ENCODE results near the gene TMEM248. TPM values are rescaled to one million over a fixed set of nuclear protein-coding genes. Genes with fewer than 3 reads are reported as not detected.

Gene TMEM248
- total RNA-seq, 4 donors from 2014 or later: 68.5 to 113 (median 83.4) TPM

GRCh38 chr7:66928388-66928787 is 7.4 kb downstream of the TMEM248 start:
- Histone ChIP-seq H3K36me3 (no peaks in the 10 kb centered on the region), H3K4me1 (peaks cover 0 to 10% of the 10 kb centered on the region in 2 donors), H3K27ac (no peak overlapping the region), H3K27me3 (no peaks in the 10 kb centered on the region), H3K4me3 (no peak overlapping the region), H3K9me3 (no peaks in the 10 kb centered on the region)
- TF ChIP-seq POLR2A (IDR thresholded peaks at IDR 0.05): no peak
- no peak for TF ChIP-seq CTCF (IDR thresholded peaks at IDR 0.05)
- DNase-seq: no peak
- intact Hi-C loops (cut with DNase I; ENCODE audit: low total_unique reads): no loop called here

- Histone ChIP-seq H3K4me1 (peaks cover 0 to 3% of the 10 kb centered on the region in 2 donors), H3K27ac (no peak overlapping the region), H3K4me3 (no peak overlapping the region), H3K27me3 (no peaks in the 10 kb centered on the region), H3K36me3 (no peaks in the 10 kb centered on the region), H3K9me3 (no peaks in the 10 kb centered on the region)
- no peak for TF ChIP-seq CTCF (IDR thresholded peaks at IDR 0.05)
- TF ChIP-seq POLR2A (IDR thresholded peaks at IDR 0.05): no peak
- DNase-seq: no peak
- intact Hi-C loops (cut with DNase I; ENCODE audit: low total_unique reads): no loop called here
Observed at GRCh38 chr7:66929165-66929564, 8.1 kb downstream of the TMEM248 start.

- H3K27ac ChIP-seq: no peak overlapping the region
- intact Hi-C loops (cut with DNase I; ENCODE audit: low total_unique reads): no loop called here
- no peak for TF ChIP-seq CTCF (IDR thresholded peaks at IDR 0.05)
- TF ChIP-seq POLR2A (IDR thresholded peaks at IDR 0.05): no peak
- no peak for DNase-seq
- no peaks in the 10 kb centered on the region for H3K36me3 ChIP-seq
- no peaks in the 10 kb centered on the region for H3K27me3 ChIP-seq
- no peaks in the 10 kb centered on the region for H3K9me3 ChIP-seq
- H3K4me3 ChIP-seq: no peak overlapping the region
- H3K4me1 ChIP-seq: no peaks in the 10 kb centered on the region
Observed at GRCh38 chr7:66929935-66930334, 8.9 kb downstream of the TMEM248 start.

- no peak for DNase-seq
- intact Hi-C loops (cut with DNase I; ENCODE audit: low total_unique reads): no loop called here
- H3K4me1 ChIP-seq: no peaks in the 10 kb centered on the region
Observed at GRCh38 chr7:66930341-66930740, 9.3 kb downstream of the TMEM248 start.

GRCh38 chr7:66933469-66933868 is 12.4 kb downstream of the TMEM248 start:
- TF ChIP-seq CTCF (IDR thresholded peaks at IDR 0.05) (no peak), POLR2A (IDR thresholded peaks at IDR 0.05) (no peak)
- no peaks in the 10 kb centered on the region for H3K36me3 ChIP-seq
- intact Hi-C loops (cut with DNase I; ENCODE audit: low total_unique reads): no loop called here
- H3K4me3 ChIP-seq: no peak overlapping the region
- H3K27me3 ChIP-seq: no peaks in the 10 kb centered on the region
- no peak for DNase-seq
- no peaks in the 10 kb centered on the region for H3K9me3 ChIP-seq
- H3K4me1 ChIP-seq: no peaks in the 10 kb centered on the region
- H3K27ac ChIP-seq: no peak overlapping the region

More at GRCh38 chr7:66930341-66930740, 9.3 kb downstream of the TMEM248 start:
- H3K27me3 ChIP-seq: no peaks in the 10 kb centered on the region
- H3K36me3 ChIP-seq: no peaks in the 10 kb centered on the region
- no peak overlapping the region for H3K4me3 ChIP-seq
- no peak overlapping the region for H3K27ac ChIP-seq
- TF ChIP-seq POLR2A (IDR thresholded peaks at IDR 0.05) (no peak), CTCF (IDR thresholded peaks at IDR 0.05) (no peak)
- H3K9me3 ChIP-seq: no peaks in the 10 kb centered on the region
